ENCODE measurements around the gene SNX32. TPM values are rescaled to one million over a fixed set of nuclear protein-coding genes. Genes with fewer than 3 reads are reported as not detected.

The SNX32 gene
- total RNA-seq, 1 donor = not detected

- Histone ChIP-seq H3K4me1 (ENCODE audit: insufficient read depth, low read length) (peaks cover 31% of the 10 kb centered on the region), H3K9me3 (ENCODE audit: low read depth, low read length) (no peaks in the 10 kb centered on the region), H3K4me3 (ENCODE audit: low read length) (no peak overlapping the region)
Observed at GRCh38 chr11:65871811-65872548, 38.2 kb downstream of the SNX32 start.

GRCh38 chr11:65872586-65873317, 39.0 kb downstream of the SNX32 start, which contains the start of gene EFEMP2:
Gene EFEMP2, minus strand, starts transcription at chr11:65872800. Its CDS starts 446 bp downstream, at chr11:65872354.
- Histone ChIP-seq H3K4me1 (ENCODE audit: insufficient read depth, low read length) (peaks cover 31% of the 10 kb centered on the region), H3K4me3 (ENCODE audit: low read length) (peak within 1 kb of the TSS; percentile 51), H3K9me3 (ENCODE audit: low read depth, low read length) (no peaks in the 10 kb centered on the region), H3K27me3 (ENCODE audit: insufficient read depth, low read length) (no peaks in the 10 kb centered on the region)

More at GRCh38 chr11:65871811-65872548, 38.2 kb downstream of the SNX32 start:
- no peaks in the 10 kb centered on the region for H3K27me3 ChIP-seq (ENCODE audit: insufficient read depth, low read length)

GRCh38 chr11:65873318-65874156, 39.8 kb downstream of the SNX32 start:
- H3K9me3 ChIP-seq (ENCODE audit: low read depth, low read length) = no peaks in the 10 kb centered on the region
- peak overlapping the region; percentile 51 for H3K4me3 ChIP-seq (ENCODE audit: low read length)
- H3K4me1 ChIP-seq (ENCODE audit: insufficient read depth, low read length) = peaks cover 31% of the 10 kb centered on the region
- no peaks in the 10 kb centered on the region for H3K27me3 ChIP-seq (ENCODE audit: insufficient read depth, low read length)

- Histone ChIP-seq H3K9me3 (ENCODE audit: low read depth, low read length) (no peaks in the 10 kb centered on the region), H3K4me3 (ENCODE audit: low read length) (peak within 1 kb of the TSS; percentile 18), H3K4me1 (ENCODE audit: insufficient read depth, low read length) (peaks cover 26% of the 10 kb centered on the region), H3K27me3 (ENCODE audit: insufficient read depth, low read length) (no peaks in the 10 kb centered on the region)
Observed at GRCh38 chr11:65879617-65880016, 45.9 kb downstream of the SNX32 start, which contains the start of gene CTSW. Gene CTSW, plus strand, starts transcription at chr11:65879837. Its CDS starts 18 bp downstream, at chr11:65879855.

- H3K4me3 ChIP-seq (ENCODE audit: low read length) = peak overlapping the region; percentile 18
- no peaks in the 10 kb centered on the region for H3K27me3 ChIP-seq (ENCODE audit: insufficient read depth, low read length)
- no peaks in the 10 kb centered on the region for H3K9me3 ChIP-seq (ENCODE audit: low read depth, low read length)
- peaks cover 30% of the 10 kb centered on the region for H3K4me1 ChIP-seq (ENCODE audit: insufficient read depth, low read length)
Observed at GRCh38 chr11:65880027-65880426, 46.3 kb downstream of the SNX32 start.

GRCh38 chr11:65880844-65881421, 47.2 kb downstream of the SNX32 start:
- no peak overlapping the region for H3K4me3 ChIP-seq (ENCODE audit: low read length)

GRCh38 chr11:65882120-65883057, 48.6 kb downstream of the SNX32 start:
- Histone ChIP-seq H3K27me3 (ENCODE audit: insufficient read depth, low read length) (no peaks in the 10 kb centered on the region), H3K4me3 (ENCODE audit: low read length) (no peak overlapping the region), H3K4me1 (ENCODE audit: insufficient read depth, low read length) (peaks cover 39% of the 10 kb centered on the region)

More at GRCh38 chr11:65880844-65881421, 47.2 kb downstream of the SNX32 start:
- Histone ChIP-seq H3K9me3 (ENCODE audit: low read depth, low read length) (no peaks in the 10 kb centered on the region), H3K4me1 (ENCODE audit: insufficient read depth, low read length) (peaks cover 30% of the 10 kb centered on the region), H3K27me3 (ENCODE audit: insufficient read depth, low read length) (no peaks in the 10 kb centered on the region)

GRCh38 chr11:65883058-65883761, 49.4 kb downstream of the SNX32 start:
- H3K4me3 ChIP-seq (ENCODE audit: low read length) = no peak overlapping the region
- H3K9me3 ChIP-seq (ENCODE audit: low read depth, low read length) = no peaks in the 10 kb centered on the region
- no peaks in the 10 kb centered on the region for H3K27me3 ChIP-seq (ENCODE audit: insufficient read depth, low read length)
- peaks cover 45% of the 10 kb centered on the region for H3K4me1 ChIP-seq (ENCODE audit: insufficient read depth, low read length)

More at GRCh38 chr11:65882120-65883057, 48.6 kb downstream of the SNX32 start:
- no peaks in the 10 kb centered on the region for H3K9me3 ChIP-seq (ENCODE audit: low read depth, low read length)

- Histone ChIP-seq H3K9me3 (ENCODE audit: low read depth, low read length) (no peaks in the 10 kb centered on the region), H3K4me1 (ENCODE audit: insufficient read depth, low read length) (peaks cover 47% of the 10 kb centered on the region), H3K27me3 (ENCODE audit: insufficient read depth, low read length) (no peaks in the 10 kb centered on the region), H3K4me3 (ENCODE audit: low read length) (no peak overlapping the region)
Observed at GRCh38 chr11:65883786-65884715, 50.3 kb downstream of the SNX32 start.

- no peaks in the 10 kb centered on the region for H3K9me3 ChIP-seq (ENCODE audit: low read depth, low read length)
- no peaks in the 10 kb centered on the region for H3K27me3 ChIP-seq (ENCODE audit: insufficient read depth, low read length)
- H3K4me3 ChIP-seq (ENCODE audit: low read length) = no peak overlapping the region
- H3K4me1 ChIP-seq (ENCODE audit: insufficient read depth, low read length) = peaks cover 47% of the 10 kb centered on the region
Observed at GRCh38 chr11:65884716-65885092, 50.9 kb downstream of the SNX32 start.

- Histone ChIP-seq H3K27me3 (ENCODE audit: insufficient read depth, low read length) (no peaks in the 10 kb centered on the region), H3K9me3 (ENCODE audit: low read depth, low read length) (no peaks in the 10 kb centered on the region), H3K4me1 (ENCODE audit: insufficient read depth, low read length) (peaks cover 47% of the 10 kb centered on the region), H3K4me3 (ENCODE audit: low read length) (no peak overlapping the region)
Observed at GRCh38 chr11:65885231-65885630, 51.5 kb downstream of the SNX32 start.

- Histone ChIP-seq H3K4me1 (ENCODE audit: insufficient read depth, low read length) (peaks cover 48% of the 10 kb centered on the region), H3K4me3 (ENCODE audit: low read length) (no peak overlapping the region), H3K27me3 (ENCODE audit: insufficient read depth, low read length) (no peaks in the 10 kb centered on the region), H3K9me3 (ENCODE audit: low read depth, low read length) (no peaks in the 10 kb centered on the region)
Observed at GRCh38 chr11:65885808-65886536, 52.2 kb downstream of the SNX32 start.
